CD4-positive, alpha-beta memory T cell (primary cell): ENCODE results near the gene CDKN1B. TPM values are rescaled to one million over a fixed set of nuclear protein-coding genes. Genes with fewer than 3 reads are reported as not detected.

Source experiments
- CTCF ChIA-PET: fragments of 350-600 bp; sonication (Branson Sonifier 250); formaldehyde crosslinking; loops from one replicate; lab custom pipeline; 2021; ENCODE audit warnings: inconsistent platforms; ENCODE audit not compliant: partially characterized antibody; lab: Charles Lee
- POLR2A ChIA-PET: fragments of 350-600 bp; sonication (Branson Sonifier 250); formaldehyde crosslinking; loops from one replicate; lab custom pipeline; 2021; ENCODE audit not compliant: partially characterized antibody; lab: Charles Lee
- DNase-seq, 5 donors: peaks; one replicate each; pipeline versions ENCODE4 v3.0.0 to v3.0.0-alpha.2; 2020 to 2022; ENCODE audit warnings: mixed read lengths in 1 of 5
- H3K27ac ChIP-seq: one replicate; pipeline ENCODE4 v1.7.0; 2013; ENCODE audit warnings: low read depth, low read length
- H3K27me3 ChIP-seq: 2 replicates; pipeline ENCODE4 v1.7.0; 2013; ENCODE audit warnings: mild to moderate bottlenecking, low read length, moderate library complexity; ENCODE audit not compliant: insufficient read depth
- H3K36me3 ChIP-seq: 2 replicates; pipeline ENCODE4 v1.7.0; 2013; ENCODE audit warnings: mild to moderate bottlenecking, low read length, moderate library complexity; ENCODE audit not compliant: insufficient read depth
- H3K4me1 ChIP-seq: 2 replicates; pipeline ENCODE4 v1.7.0; 2013; ENCODE audit warnings: mild to moderate bottlenecking, low read length, moderate library complexity; ENCODE audit not compliant: insufficient read depth
- H3K4me3 ChIP-seq, 2 donors: one replicate each; pipeline ENCODE4 v1.7.0; 2013; ENCODE audit warnings: low read length in 2 of 2, mild to moderate bottlenecking in 1 of 2
- H3K9me3 ChIP-seq, 2 donors: one replicate each; pipeline ENCODE4 v1.7.0; 2013; ENCODE audit warnings: low read length in 2 of 2, control low read depth in 1 of 2; ENCODE audit not compliant: control insufficient read depth in 1 of 2
- H3K27ac Mint-ChIP-seq, 7 donors: one replicate each; pipeline ENCODE4 v1.8.0; 2020 to 2021; ENCODE audit warnings: mixed read lengths in 7 of 7, mild to moderate bottlenecking in 6 of 7, inconsistent platforms in 3 of 7, moderate library complexity in 3 of 7
- H3K27me3 Mint-ChIP-seq, 2 donors: one replicate each; pipeline ENCODE4 v1.8.0; 2020 to 2021; ENCODE audit warnings: mixed read lengths in 2 of 2
- H3K36me3 Mint-ChIP-seq, 2 donors: one replicate each; pipeline ENCODE4 v1.8.0; 2020 to 2021; ENCODE audit warnings: mixed read lengths in 2 of 2, inconsistent platforms in 1 of 2, mild to moderate bottlenecking in 1 of 2
- H3K4me1 Mint-ChIP-seq, 4 donors: one replicate each; pipeline ENCODE4 v1.8.0; 2020 to 2021; ENCODE audit warnings: mixed read lengths in 4 of 4, mild to moderate bottlenecking in 1 of 4
- H3K4me3 Mint-ChIP-seq, 8 donors: one replicate each; pipeline ENCODE4 v1.8.0; 2020 to 2021; ENCODE audit warnings: mixed read lengths in 8 of 8, mild to moderate bottlenecking in 7 of 8, moderate library complexity in 6 of 8, inconsistent platforms in 3 of 8
- H3K9me3 Mint-ChIP-seq, 8 donors: one replicate each; pipeline ENCODE4 v1.8.0; 2020 to 2021; ENCODE audit warnings: mixed read lengths in 8 of 8, mild to moderate bottlenecking in 5 of 8, inconsistent platforms in 3 of 8, moderate library complexity in 1 of 8
- intact Hi-C: fragments of 100-400 bp; cut with micrococcal nuclease; formaldehyde crosslinking; loops from one replicate; pipeline ENCODE4 v1.15.1; 2023
- polyA plus RNA-seq, 2 donors: library from polyadenylated mRNA; unstranded; fragments of 300-500 nt; fragmentation: Illumina TruSeq; gene quantifications; one replicate each; pipeline ENCODE4 v1.2.3, GENCODE V29; 2021
- total RNA-seq, 2 experiments: library from RNA; stranded (reverse); gene quantifications; one replicate each; pipeline ENCODE4 v1.2.3, GENCODE V29; 2021

CDKN1B gene
- total and polyA plus RNA-seq, 4 experiments from 2014 or later: 12.5 to 238 (median 123) TPM

DNA sequence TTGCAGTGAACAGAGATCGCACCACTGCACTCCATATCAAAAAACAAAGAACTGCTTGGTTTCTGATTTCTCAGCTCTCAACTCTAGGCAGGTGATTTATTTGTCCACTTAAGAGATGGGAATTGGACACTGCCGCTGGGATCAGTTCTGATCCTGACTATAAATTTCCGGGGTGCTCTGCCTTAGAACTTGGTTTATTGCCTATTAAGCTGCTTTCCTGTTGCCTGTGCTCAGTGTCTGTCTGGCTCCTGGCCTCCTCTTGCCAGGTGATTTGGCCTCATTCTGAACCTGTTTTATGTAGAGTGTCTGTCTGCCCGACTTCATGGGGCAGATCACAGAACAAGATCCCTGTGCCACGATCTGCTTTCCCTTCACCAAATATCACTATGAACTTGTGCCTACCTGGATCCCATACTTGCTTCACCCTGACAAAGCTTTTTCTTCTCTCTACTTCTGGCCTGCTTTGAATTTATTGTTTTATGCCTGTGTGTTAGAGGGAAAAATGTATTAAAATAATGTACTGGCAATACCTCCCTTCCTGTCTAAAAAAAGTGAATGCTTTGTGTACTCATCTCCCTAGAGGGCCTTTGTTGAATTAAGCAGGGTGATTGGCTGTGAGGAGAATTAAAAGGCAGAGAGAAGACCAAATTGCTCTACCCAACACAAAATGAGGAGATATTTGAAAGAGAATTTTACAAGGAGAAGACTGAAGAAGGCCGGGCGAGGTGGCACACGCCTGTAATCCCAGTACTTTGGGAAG is 27.6 kb downstream of the CDKN1B start:
- no peaks in the 10 kb centered on the region for H3K36me3 ChIP-seq
- no peak overlapping the region for H3K4me3 Mint-ChIP-seq
- H3K27me3 Mint-ChIP-seq: no peaks in the 10 kb centered on the region
- H3K27ac Mint-ChIP-seq: peak overlapping the region in 1 of 7 donors; percentile 81
- CTCF ChIA-PET: interaction anchor here (0.6 to 2.8 kb wide), 2 partner anchors 9 to 876 kb away, joined by 3 to 14 read pairs; no protein-coding TSS in a partner anchor
- no peak overlapping the region for H3K27ac ChIP-seq
- no peak for DNase-seq
- peaks cover 12% of the 10 kb centered on the region for H3K4me1 ChIP-seq
- no peaks in the 10 kb centered on the region for H3K27me3 ChIP-seq
- no peaks in the 10 kb centered on the region for H3K9me3 Mint-ChIP-seq
- POLR2A ChIA-PET: interaction anchor here (2.8 kb wide), 1 partner anchor 8 kb away, joined by 8 read pairs; no protein-coding TSS in a partner anchor
- H3K9me3 ChIP-seq: no peaks in the 10 kb centered on the region
- peaks cover 1 to 20% of the 10 kb centered on the region in 2 donors for H3K36me3 Mint-ChIP-seq
- intact Hi-C loops: no loop called here
- no peak overlapping the region for H3K4me3 ChIP-seq
- peaks cover 4 to 26% (median 6%) of the 10 kb centered on the region in 4 donors for H3K4me1 Mint-ChIP-seq

DNA sequence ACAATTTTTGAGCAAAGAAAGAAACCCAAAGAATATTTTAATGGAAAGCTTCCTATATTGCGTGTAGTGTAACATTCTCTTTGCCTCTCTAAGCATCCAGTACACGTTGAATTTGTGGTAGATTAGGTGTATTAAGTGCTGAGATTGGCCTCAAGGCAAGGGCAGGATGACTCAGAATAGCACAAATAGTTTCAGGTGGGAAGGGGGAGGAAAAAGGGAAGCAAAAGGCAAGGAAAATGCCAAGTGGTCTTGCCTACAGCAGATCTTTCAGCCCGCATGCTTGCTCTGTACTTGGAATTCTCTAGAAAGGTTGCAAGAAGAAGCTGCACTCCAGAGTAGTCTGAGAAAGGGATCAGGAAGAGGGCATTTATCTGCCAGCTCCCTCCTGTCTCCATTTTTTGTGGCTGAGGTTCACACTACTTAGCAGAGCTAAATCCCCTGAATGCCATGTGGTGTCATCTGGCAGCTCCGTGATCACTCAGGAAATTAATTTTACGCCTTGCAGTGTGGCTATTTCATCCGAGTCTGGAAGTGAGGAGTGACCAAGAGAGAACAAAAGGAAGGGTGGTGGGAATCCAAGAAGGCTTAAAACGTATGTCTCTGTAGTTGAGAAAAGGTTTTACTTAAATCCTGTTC is 28.5 kb downstream of the CDKN1B start:
- Histone ChIP-seq H3K4me3 (no peak overlapping the region), H3K36me3 (no peaks in the 10 kb centered on the region), H3K4me1 (peaks cover 12% of the 10 kb centered on the region), H3K27me3 (no peaks in the 10 kb centered on the region), H3K9me3 (no peaks in the 10 kb centered on the region), H3K27ac (no peak overlapping the region)
- ChIA-PET CTCF (interaction anchor here (0.7 to 2.8 kb wide), 3 partner anchors 9 to 418 kb away, joined by 3 to 14 read pairs (median 3); no protein-coding TSS in a partner anchor), POLR2A (interaction anchor here (2.8 kb wide), 1 partner anchor 8 kb away, joined by 8 read pairs; no protein-coding TSS in a partner anchor)
- DNase-seq: no peak
- no peak overlapping the region for H3K4me3 Mint-ChIP-seq
- intact Hi-C loops: no loop called here
- no peak overlapping the region for H3K27ac Mint-ChIP-seq
- H3K36me3 Mint-ChIP-seq: peaks cover 1 to 17% of the 10 kb centered on the region in 2 donors
- peaks cover 4 to 26% (median 6%) of the 10 kb centered on the region in 4 donors for H3K4me1 Mint-ChIP-seq
- H3K9me3 Mint-ChIP-seq: no peaks in the 10 kb centered on the region
- no peaks in the 10 kb centered on the region for H3K27me3 Mint-ChIP-seq

- no peaks in the 10 kb centered on the region for H3K9me3 ChIP-seq
- no peak for DNase-seq
- peaks cover 0 to 12% (median 1%) of the 10 kb centered on the region in 4 donors for H3K4me1 Mint-ChIP-seq
- no peaks in the 10 kb centered on the region for H3K36me3 ChIP-seq
- POLR2A ChIA-PET: interaction anchor here (0.5 to 2.8 kb wide), 4 partner anchors 10 to 117 kb away, joined by 3 to 8 read pairs (median 4); no protein-coding TSS in a partner anchor
- no peaks in the 10 kb centered on the region for H3K27me3 ChIP-seq
- H3K4me3 ChIP-seq: no peak overlapping the region
- no peak overlapping the region for H3K27ac ChIP-seq
- CTCF ChIA-PET: interaction anchor here (2.8 kb wide), 1 partner anchor 11 kb away, joined by 14 read pairs; no protein-coding TSS in a partner anchor
- no peaks in the 10 kb centered on the region for H3K27me3 Mint-ChIP-seq
- H3K9me3 Mint-ChIP-seq: no peaks in the 10 kb centered on the region
- intact Hi-C loops: no loop called here
- peaks cover under 1% of the 10 kb centered on the region for H3K4me1 ChIP-seq
- no peak overlapping the region for H3K27ac Mint-ChIP-seq
- no peak overlapping the region for H3K4me3 Mint-ChIP-seq
- H3K36me3 Mint-ChIP-seq: peaks cover 4 to 21% of the 10 kb centered on the region in 2 donors
Observed at GRCh38 chr12:12747278-12747677, 30.1 kb downstream of the CDKN1B start.

GRCh38 chr12:12748044-12748443 is 30.9 kb downstream of the CDKN1B start:
- Mint-ChIP-seq H3K9me3 (no peaks in the 10 kb centered on the region), H3K4me1 (peaks cover 0 to 10% (median 1%) of the 10 kb centered on the region in 4 donors), H3K27ac (peak overlapping the region in 3 of 7 donors; percentile 16 to 73 (median 31)), H3K4me3 (no peak overlapping the region), H3K36me3 (peaks cover 4 to 19% of the 10 kb centered on the region in 2 donors), H3K27me3 (no peaks in the 10 kb centered on the region)
- Histone ChIP-seq H3K4me1 (no peaks in the 10 kb centered on the region), H3K36me3 (no peaks in the 10 kb centered on the region), H3K4me3 (no peak overlapping the region), H3K27me3 (no peaks in the 10 kb centered on the region), H3K9me3 (no peaks in the 10 kb centered on the region), H3K27ac (no peak overlapping the region)
- intact Hi-C loops: no loop called here
- CTCF ChIA-PET: interaction anchor here (1.1 kb wide), 1 partner anchor 11 kb away, joined by 6 read pairs; no protein-coding TSS in a partner anchor
- POLR2A ChIA-PET: interaction anchor here (0.6 to 1.0 kb wide), 2 partner anchors 9 to 117 kb away, joined by 3 read pairs; no protein-coding TSS in a partner anchor
- no peak for DNase-seq

GRCh38 chr12:12749433-12749832 is 32.3 kb downstream of the CDKN1B start:
- Histone ChIP-seq H3K27me3 (no peaks in the 10 kb centered on the region), H3K4me1 (no peaks in the 10 kb centered on the region), H3K27ac (no peak overlapping the region), H3K4me3 (no peak overlapping the region), H3K9me3 (no peaks in the 10 kb centered on the region), H3K36me3 (no peaks in the 10 kb centered on the region)
- POLR2A ChIA-PET: no interaction called here
- CTCF ChIA-PET: no interaction called here
- H3K27ac Mint-ChIP-seq: no peak overlapping the region
- no peaks in the 10 kb centered on the region for H3K9me3 Mint-ChIP-seq
- no peak overlapping the region for H3K4me3 Mint-ChIP-seq
- peaks cover 4 to 13% of the 10 kb centered on the region in 2 donors for H3K36me3 Mint-ChIP-seq
- no peaks in the 10 kb centered on the region for H3K27me3 Mint-ChIP-seq
- intact Hi-C loops: no loop called here
- no peak for DNase-seq
- peaks cover 0 to 8% (median 1%) of the 10 kb centered on the region in 4 donors for H3K4me1 Mint-ChIP-seq

GRCh38 chr12:12755923-12756322 is 38.8 kb downstream of the CDKN1B start:
- H3K27ac Mint-ChIP-seq: peak overlapping the region in 1 of 7 donors; percentile 26
- CTCF ChIA-PET: no interaction called here
- no peak for DNase-seq

GRCh38 chr12:12757121-12757520 is 40.0 kb downstream of the CDKN1B start:
- no peaks in the 10 kb centered on the region for H3K9me3 ChIP-seq
- no peaks in the 10 kb centered on the region for H3K27me3 ChIP-seq
- peaks cover 2 to 6% of the 10 kb centered on the region in 2 donors for H3K36me3 Mint-ChIP-seq
- intact Hi-C loops: no loop called here
- H3K27ac Mint-ChIP-seq: peak overlapping the region in 1 of 7 donors; percentile 53
- no peak overlapping the region for H3K4me3 ChIP-seq
- no peak for DNase-seq
- CTCF ChIA-PET: no interaction called here
- H3K27me3 Mint-ChIP-seq: no peaks in the 10 kb centered on the region
- no peaks in the 10 kb centered on the region for H3K36me3 ChIP-seq
- POLR2A ChIA-PET: interaction anchor here (2.2 kb wide), 1 partner anchor 21 kb away, joined by 6 read pairs; no protein-coding TSS in a partner anchor
- no peak overlapping the region for H3K4me3 Mint-ChIP-seq
- no peak overlapping the region for H3K27ac ChIP-seq
- no peaks in the 10 kb centered on the region for H3K4me1 Mint-ChIP-seq
- no peaks in the 10 kb centered on the region for H3K9me3 Mint-ChIP-seq
- no peaks in the 10 kb centered on the region for H3K4me1 ChIP-seq

More at GRCh38 chr12:12755923-12756322, 38.8 kb downstream of the CDKN1B start:
- H3K27ac ChIP-seq: no peak overlapping the region
- no peaks in the 10 kb centered on the region for H3K4me1 ChIP-seq
- Mint-ChIP-seq H3K4me1 (no peaks in the 10 kb centered on the region), H3K4me3 (no peak overlapping the region), H3K27me3 (no peaks in the 10 kb centered on the region), H3K36me3 (peaks cover 2% of the 10 kb centered on the region in 2 donors), H3K9me3 (no peaks in the 10 kb centered on the region)
- H3K9me3 ChIP-seq: no peaks in the 10 kb centered on the region
- intact Hi-C loops: no loop called here
- POLR2A ChIA-PET: interaction anchor here (2.2 kb wide), 1 partner anchor 19 kb away, joined by 6 read pairs; no protein-coding TSS in a partner anchor
- H3K27me3 ChIP-seq: no peaks in the 10 kb centered on the region
- H3K36me3 ChIP-seq: no peaks in the 10 kb centered on the region
- no peak overlapping the region for H3K4me3 ChIP-seq
